NCI-H510A (cell line): ENCODE results near the gene PBX2.
"Not testable (repeated sequence)": the region's sequence is repeated elsewhere in the genome, so short reads cannot be mapped to it uniquely, and the experiment has no call there.

Source experiments
- DNase-seq: peaks from one replicate; lab custom pipeline; 2025; lab: John Stamatoyannopoulos, UW

PBX2 gene

DNA sequence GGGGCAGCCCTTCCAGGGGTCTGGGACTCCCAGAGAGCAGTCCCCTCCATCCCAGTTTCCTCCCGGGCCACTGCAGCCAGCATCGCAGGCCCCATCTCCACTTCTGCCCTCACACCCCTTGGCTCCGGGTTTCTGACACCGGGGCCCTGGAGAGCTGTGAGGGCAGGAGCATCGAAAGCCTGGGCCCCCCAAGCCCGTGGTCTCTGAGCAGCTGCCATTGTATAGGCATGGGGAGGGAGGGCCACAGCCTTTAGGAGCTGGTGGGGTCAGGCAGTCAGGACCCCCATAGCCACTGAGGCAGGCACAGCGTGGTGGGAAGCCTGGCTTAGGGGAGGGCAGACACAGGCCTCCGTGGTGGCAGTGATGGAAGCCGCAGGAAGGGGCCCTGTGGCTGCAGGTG lies 12.2 kb upstream of the PBX2 start:
- DNase-seq: no peak

- no peak for DNase-seq
These were observed 10.9 kb upstream of the PBX2 start for GRCh38 chr6:32200711-32201475.

- DNase-seq: no peak
These were observed 8.9 kb upstream of the PBX2 start for GRCh38 chr6:32198866-32199265.

DNA sequence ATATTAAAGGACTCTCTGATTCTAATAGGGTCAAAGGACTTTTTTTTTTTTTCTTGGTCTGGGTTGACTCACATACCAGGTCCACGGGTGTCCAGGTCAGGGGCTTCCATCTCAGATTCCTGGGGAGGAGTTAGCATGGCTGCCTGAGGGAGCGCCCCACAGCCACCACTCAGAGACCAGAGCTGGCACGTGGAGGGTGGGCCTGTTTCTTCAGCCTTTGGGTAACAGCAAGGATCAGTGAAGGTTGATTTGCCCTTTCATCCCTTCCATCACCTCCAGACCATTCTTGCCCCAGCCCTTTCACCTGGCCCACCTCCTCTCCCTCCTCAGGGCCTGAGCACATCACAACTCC lies 8.3 kb upstream of the PBX2 start:
- DNase-seq: no peak

DNA sequence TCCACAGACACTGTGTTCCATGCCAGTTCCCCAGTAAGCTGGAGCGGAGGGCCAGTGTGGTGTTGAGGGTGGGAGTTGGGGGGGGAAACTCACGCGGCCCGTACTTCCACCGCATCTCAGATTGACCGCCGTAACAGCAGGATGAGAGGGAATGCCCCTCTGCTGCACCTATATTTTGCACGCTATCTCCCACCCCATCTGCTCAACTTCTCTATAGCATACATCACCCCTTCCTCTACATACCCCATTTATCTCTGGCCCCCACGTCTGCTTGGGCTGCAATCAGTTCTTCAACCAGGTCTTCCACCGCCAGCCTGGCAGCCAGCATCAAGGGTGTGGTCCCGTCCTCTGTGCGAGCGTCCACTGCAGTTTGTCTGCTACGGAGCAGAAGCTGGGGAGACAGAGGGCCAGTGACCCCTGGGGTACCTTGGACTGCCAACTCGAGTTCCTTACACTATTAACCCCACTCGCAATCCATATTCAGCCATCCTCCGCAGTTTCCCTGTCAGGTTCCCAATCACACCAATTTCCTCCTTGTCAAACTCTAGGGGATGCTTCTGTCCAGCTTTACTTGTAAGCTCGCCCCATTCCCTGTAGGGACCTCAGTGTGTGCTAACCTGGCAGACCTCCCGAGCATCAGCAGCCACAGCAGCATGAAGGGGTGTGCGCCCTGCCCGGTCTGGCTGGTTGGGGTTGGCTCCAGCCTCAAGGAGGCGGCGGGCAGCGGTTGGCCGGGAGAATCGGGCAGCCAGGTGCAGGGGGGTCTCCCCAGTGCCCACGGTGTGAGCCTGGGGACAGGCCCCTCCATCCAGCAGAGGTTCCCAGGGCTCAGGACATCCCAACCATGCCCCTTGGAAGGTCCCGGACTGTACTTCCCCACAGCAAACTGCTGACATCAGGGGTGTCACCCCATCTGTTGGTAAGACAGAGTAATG lies 6.9 kb upstream of the PBX2 start:
- DNase-seq: no peak

- peak; percentile 88 for DNase-seq
These were observed 6.1 kb upstream of the PBX2 start for GRCh38 chr6:32195902-32196681.

GRCh38 chr6:32195652-32195901 lies 5.6 kb upstream of the PBX2 start:
- DNase-seq: peak; percentile 100

DNA sequence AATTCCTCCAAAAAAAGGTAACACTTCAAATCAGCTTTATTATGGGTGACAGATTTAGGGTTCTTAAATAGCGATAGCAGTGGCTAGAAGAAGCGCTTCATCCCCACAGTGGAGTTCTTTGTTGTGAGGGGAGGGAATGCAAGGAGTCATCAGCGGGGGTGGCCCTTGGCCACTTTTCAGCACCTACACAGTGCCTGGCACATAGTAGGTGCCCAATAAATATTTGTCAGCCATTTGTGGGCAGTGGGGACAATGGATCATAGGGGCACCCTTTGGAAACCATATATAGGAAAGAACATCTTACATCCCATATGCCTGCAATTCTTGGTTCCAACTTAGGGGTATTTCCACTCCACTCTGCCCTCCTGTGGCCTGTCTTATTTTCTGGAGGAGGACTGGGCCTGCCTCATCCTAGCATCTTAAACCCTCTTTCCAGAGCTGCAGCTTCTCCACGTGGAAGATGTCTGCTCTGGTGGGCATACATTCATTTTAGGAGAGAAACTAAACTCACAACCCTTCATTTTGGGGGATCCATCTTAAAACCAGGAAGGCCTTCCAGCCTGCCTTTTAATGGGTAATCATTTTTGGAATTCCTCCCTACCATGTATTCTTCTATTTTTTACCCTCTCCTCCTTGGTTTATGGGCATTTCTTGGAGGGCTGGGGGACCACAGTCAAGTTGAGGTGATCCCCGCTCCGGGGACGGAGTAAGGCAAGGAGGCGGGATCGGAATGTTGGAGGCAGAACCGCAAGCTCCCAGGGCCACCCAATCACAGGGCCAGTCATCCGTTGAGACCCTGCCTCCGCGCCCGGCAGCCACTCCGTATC lies 5.0 kb upstream of the PBX2 start:
- no peak for DNase-seq

DNA sequence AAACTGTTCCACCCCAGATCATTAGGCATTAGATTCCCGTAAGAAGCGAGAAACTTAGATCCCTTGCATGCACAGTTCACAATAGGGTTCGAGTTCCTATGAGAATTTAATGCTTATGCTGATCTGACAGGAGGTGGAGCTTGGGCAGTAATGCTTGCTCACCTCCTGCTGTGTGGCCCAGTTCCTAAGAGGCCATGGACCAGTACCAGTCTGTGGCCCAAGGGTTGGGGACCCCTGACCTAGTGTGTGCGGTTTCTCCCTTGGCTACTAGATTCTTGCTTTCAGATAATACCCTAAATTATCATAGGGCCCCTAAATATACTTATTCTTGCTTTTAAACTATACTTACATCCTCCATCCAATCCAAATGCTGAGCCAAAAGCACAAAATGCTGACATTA lies 4.4 kb upstream of the PBX2 start:
- DNase-seq: no peak

DNA sequence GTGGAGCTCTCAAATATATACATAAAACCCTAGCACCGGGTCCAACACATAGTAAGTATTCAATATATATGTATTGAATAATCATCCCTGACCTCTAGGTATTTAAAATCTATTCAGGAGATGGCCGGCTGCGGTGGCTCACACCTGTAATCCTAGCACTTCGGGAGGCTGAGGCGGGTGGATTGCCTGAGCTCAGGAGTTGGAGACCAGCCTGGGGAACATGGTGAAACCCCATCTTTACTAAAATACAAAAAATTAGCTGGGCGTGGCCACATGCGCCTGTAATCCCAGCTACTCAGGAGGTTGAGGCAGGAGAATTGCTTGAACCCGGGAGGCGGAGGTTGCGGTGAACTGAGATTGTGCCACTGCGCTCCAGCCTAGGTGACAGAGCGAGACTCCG lies 3.1 kb upstream of the PBX2 start:
- DNase-seq: not testable (repeated sequence)

GRCh38 chr6:32192608-32193039 lies 2.6 kb upstream of the PBX2 start, which contains the start of gene GPSM3:
Gene GPSM3 (minus strand): TSS chr6:32192643. CDS start chr6:32192513, 130 bp downstream.
- peak; percentile 52 for DNase-seq

DNA sequence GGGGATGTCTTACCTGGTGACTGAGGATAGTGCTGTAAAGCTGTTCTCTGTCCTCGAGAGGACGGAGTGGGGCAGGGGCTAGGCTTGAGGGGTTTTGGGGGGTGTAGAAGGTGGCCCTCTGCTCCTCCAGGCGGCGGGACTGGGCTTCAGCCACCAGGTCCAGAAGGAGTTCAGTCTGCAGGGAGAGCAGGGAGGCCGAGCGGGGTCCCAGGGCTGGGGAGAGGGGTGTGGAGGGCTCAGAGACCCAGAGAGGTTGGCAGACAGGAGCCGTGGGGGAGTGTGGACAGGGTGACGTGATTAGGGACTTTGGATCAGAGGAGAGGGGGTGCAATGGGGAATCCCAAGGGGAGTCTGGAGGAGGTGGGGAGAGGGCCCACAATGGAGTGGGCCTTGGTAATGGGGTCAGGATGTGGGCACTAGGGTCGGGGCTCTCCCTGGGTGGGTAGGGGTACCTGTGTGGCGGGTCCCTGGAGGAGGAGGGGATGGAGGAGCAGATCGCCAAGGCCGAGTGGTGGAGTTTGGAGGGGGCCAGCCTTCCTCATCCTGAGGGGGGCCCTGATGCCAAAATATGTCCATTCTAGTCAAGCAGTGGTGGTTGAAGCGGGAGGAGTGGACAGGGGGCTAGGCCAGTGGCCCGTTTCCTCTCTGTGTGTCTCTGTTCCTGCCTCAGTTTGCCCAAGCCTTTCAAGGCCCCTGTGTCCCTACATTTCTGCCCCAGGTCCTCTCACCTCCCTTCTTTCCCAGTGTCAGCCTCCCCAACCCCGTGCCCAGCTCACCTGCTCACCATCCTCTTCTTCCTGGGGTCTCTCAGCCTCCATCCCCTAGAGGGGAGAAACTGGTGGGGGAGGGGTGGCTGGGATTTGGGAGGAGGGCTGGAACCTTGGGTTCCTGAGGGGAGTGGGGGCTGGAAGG lies 1.9 kb upstream of the PBX2 start:
- no peak for DNase-seq

- DNase-seq: no peak
These were observed 1.1 kb upstream of the PBX2 start for GRCh38 chr6:32190911-32191677.

DNA sequence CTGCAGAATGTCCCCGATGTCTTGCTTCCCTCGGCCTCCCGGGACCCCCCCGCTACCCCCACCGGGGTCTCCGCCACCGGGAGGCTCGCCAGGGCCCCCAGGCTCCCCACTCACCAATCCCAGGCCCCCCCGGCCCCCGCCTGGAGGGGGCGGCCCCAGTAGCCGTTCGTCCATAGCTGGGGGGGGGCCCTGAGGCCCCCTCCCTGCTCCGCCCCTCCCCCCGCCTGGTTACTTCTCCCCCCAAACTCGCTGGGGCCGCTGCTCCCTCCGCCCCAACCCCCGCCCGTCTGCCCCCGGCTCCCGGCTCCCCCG lies 304 bp downstream of the PBX2 start:
- DNase-seq: no peak

- DNase-seq: no peak
These were observed 797 bp downstream of the PBX2 start for GRCh38 chr6:32189069-32189741.

GRCh38 chr6:32188381-32189068 lies 1.5 kb downstream of the PBX2 start:
- DNase-seq: no peak

GRCh38 chr6:32187725-32188380 lies 2.1 kb downstream of the PBX2 start:
- not testable (repeated sequence) for DNase-seq

- DNase-seq: no peak
These were observed 2.8 kb downstream of the PBX2 start for GRCh38 chr6:32187009-32187709.
